Loucy (cell line): ENCODE measurements around the gene GGN.

Experiments
- CTCF ChIP-seq: fragments of 200-600 bp; sonication (generic); conservative IDR thresholded peaks from 2 replicates; pipeline ENCODE4 v1.5.1; 2014; ENCODE audit warnings: mild to moderate bottlenecking, antibody characterized with exemption, low read length
- EZH2phosphoT487 ChIP-seq: fragments of 200-600 bp; IDR thresholded peaks from 2 replicates; pipeline ENCODE4 v1.6.1; 2018; ENCODE audit warnings: antibody characterized with exemption, mild to moderate bottlenecking, moderate library complexity, borderline replicate concordance

GRCh38 chr19:38391911-38392464, 4.2 kb upstream of the GGN start:
- TF ChIP-seq CTCF (no peak), EZH2phosphoT487 (no peak)
